ENCODE measurements around the gene SLC2A2.

Gene SLC2A2

GRCh38 chr3:171026597-171027293 is at the start of gene SLC2A2:
TSS of gene SLC2A2 (minus strand) at chr3:171026720. CDS start at chr3:171026670, 50 bp downstream.
- DNase-seq (ENCODE audit: low read depth in 2 of 2): no peak

GRCh38 chr3:171072432-171072831 is 45.9 kb upstream of the SLC2A2 start:
- no peak for DNase-seq (ENCODE audit: low read depth in 2 of 2)

GRCh38 chr3:171068658-171069057 is 42.1 kb upstream of the SLC2A2 start:
- DNase-seq (ENCODE audit: low read depth in 2 of 2): no peak

GRCh38 chr3:171066206-171066605 is 39.7 kb upstream of the SLC2A2 start:
- DNase-seq (ENCODE audit: low read depth in 2 of 2): no peak

GRCh38 chr3:171065732-171066131 is 39.2 kb upstream of the SLC2A2 start:
- DNase-seq (ENCODE audit: low read depth in 2 of 2): no peak

GRCh38 chr3:171064461-171064860 is 37.9 kb upstream of the SLC2A2 start:
- no peak for DNase-seq (ENCODE audit: low read depth in 2 of 2)

GRCh38 chr3:171061749-171062148 is 35.2 kb upstream of the SLC2A2 start:
- no peak for DNase-seq (ENCODE audit: low read depth in 2 of 2)

- DNase-seq (ENCODE audit: low read depth in 2 of 2): no peak
These were observed 33.5 kb upstream of the SLC2A2 start for GRCh38 chr3:171059978-171060377.

GRCh38 chr3:171058873-171059603 is 32.5 kb upstream of the SLC2A2 start:
- DNase-seq (ENCODE audit: low read depth in 2 of 2): no peak

- no peak for DNase-seq (ENCODE audit: low read depth in 2 of 2)
These were observed 31.5 kb upstream of the SLC2A2 start for GRCh38 chr3:171058058-171058457.

- no peak for DNase-seq (ENCODE audit: low read depth in 2 of 2)
These were observed 30.6 kb upstream of the SLC2A2 start for GRCh38 chr3:171057072-171057471.

- no peak for DNase-seq (ENCODE audit: low read depth in 2 of 2)
These were observed 30.0 kb upstream of the SLC2A2 start for GRCh38 chr3:171056528-171056927.

- DNase-seq (ENCODE audit: low read depth in 2 of 2): no peak
These were observed 29.0 kb upstream of the SLC2A2 start for GRCh38 chr3:171055336-171056178.

GRCh38 chr3:171054921-171055320 is 28.4 kb upstream of the SLC2A2 start:
- DNase-seq (ENCODE audit: low read depth in 2 of 2): no peak

- no peak for DNase-seq (ENCODE audit: low read depth in 2 of 2)
These were observed 27.7 kb upstream of the SLC2A2 start for GRCh38 chr3:171054231-171054630.

- DNase-seq (ENCODE audit: low read depth in 2 of 2): peak in 1 of 2 donors; percentile 3
These were observed 23.4 kb upstream of the SLC2A2 start for GRCh38 chr3:171049861-171050444.

GRCh38 chr3:171046760-171047159 is 20.2 kb upstream of the SLC2A2 start:
- DNase-seq (ENCODE audit: low read depth in 2 of 2): no peak

GRCh38 chr3:171044835-171045793 is 18.6 kb upstream of the SLC2A2 start:
- no peak for DNase-seq (ENCODE audit: low read depth in 2 of 2)

- no peak for DNase-seq (ENCODE audit: low read depth in 2 of 2)
These were observed 17.9 kb upstream of the SLC2A2 start for GRCh38 chr3:171044384-171044783.

- no peak for DNase-seq (ENCODE audit: low read depth in 2 of 2)
These were observed 13.2 kb upstream of the SLC2A2 start for GRCh38 chr3:171039674-171040073.

- DNase-seq (ENCODE audit: low read depth in 2 of 2): no peak
These were observed 11.8 kb upstream of the SLC2A2 start for GRCh38 chr3:171038342-171038741.

Data from stimulated activated CD8-positive, alpha-beta memory T cell treated with anti-CD3 and anti-CD28 coated beads, Interleukin-2, amount 100 ng/mL, for 48 hours (primary cell).